CD4-positive, alpha-beta T cell treated with Interleukin-6 at 100 ng/mL for 8 hours (primary cell): Measurements from ENCODE around the gene SLC25A21.
"Not testable (repeated sequence)": the region's sequence is repeated elsewhere in the genome, so short reads cannot be mapped to it uniquely, and the experiment has no call there.

Experiments
- DNase-seq: peaks from one replicate; pipeline ENCODE4 v3.0.0-alpha.2; 2020; ENCODE audit warnings: mixed read lengths, low spot score

SLC25A21 gene

DNA sequence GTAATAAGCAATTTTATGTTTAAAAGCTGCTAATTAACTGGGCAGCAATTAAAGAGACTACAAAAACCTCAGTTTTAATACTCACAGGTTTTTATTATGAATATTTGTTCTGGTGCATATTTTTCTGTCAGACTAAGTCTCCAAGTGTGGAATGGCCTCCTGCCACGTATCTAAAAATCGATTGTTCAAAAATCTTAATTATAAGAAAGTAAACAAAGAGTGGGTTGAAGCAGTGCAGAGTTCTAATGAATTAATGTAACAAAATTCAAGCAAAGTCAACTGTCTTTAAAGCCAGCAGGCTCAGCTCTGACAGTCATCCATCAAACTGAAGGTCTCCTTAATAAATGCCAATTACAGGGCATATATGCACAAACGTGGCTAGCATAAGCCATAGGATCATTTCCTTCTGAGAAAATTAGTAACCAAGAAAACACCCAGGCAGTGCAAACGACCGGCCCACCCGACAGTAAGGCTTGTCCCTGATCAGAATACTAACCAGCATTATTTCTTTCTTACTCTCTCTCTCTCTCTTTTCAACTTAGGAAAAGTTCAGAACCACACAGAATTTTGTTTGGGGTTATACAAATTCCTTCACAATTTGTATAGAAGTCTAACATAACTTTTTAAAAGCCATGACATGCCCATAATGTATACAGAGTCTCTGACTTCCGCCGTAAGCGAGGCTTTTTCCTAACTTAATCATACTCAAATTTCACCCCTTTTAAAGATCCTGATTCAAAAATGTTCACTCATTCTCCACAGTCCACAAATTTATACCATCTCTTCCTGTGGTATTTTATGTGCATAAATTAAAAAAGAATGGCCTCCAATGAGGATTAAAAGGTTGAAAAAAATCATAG is 83.8 kb downstream of the SLC25A21 start:
- DNase-seq = no peak

GRCh38 chr14:37087520-37087919 is 84.9 kb downstream of the SLC25A21 start:
- DNase-seq = no peak

DNA sequence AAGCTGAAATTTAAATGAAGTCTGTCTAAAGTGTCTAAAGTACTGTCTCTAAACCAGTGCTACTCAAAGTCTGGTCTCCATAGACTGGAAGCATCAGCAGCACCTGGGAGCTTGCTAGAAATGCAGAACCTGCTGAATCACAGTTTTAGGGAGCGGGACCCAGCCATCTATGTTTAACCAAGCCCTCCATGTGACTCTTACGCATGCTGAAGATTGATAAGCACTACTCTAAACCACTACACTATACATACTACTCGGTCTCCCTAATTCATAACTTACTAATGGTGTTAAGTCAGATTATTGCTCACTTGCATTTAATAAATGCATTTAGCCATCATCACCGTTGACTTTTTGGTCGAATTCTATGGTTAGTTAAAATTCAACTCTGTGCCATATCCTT is 88.8 kb downstream of the SLC25A21 start:
- DNase-seq = no peak

DNA sequence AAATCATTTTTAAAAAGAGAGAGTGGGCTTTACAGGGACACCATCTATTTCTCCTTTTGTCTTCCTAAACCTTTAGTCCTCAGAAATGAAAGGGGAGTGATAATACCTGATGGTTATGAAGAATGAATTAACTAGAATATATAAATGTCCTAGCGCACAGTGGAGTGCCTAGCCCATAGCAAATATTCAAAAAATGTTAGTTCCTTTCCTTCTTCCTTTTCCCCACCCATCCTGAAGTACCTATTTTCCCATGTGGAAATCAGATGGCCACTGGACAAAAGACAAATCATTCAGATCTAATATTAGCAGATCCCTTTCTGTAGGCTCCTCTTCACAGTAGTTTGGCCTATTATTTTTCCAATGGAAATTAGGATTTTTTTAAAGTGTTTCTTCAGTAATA is 90.0 kb downstream of the SLC25A21 start:
- no peak for DNase-seq

GRCh38 chr14:37081856-37082255 is 90.5 kb downstream of the SLC25A21 start:
- no peak for DNase-seq

- no peak for DNase-seq
Observed at GRCh38 chr14:37081218-37081617, 91.2 kb downstream of the SLC25A21 start.

GRCh38 chr14:37078131-37078530 is 94.3 kb downstream of the SLC25A21 start:
- no peak for DNase-seq

GRCh38 chr14:37074320-37074719 is 98.1 kb downstream of the SLC25A21 start:
- not testable (repeated sequence) for DNase-seq

DNA sequence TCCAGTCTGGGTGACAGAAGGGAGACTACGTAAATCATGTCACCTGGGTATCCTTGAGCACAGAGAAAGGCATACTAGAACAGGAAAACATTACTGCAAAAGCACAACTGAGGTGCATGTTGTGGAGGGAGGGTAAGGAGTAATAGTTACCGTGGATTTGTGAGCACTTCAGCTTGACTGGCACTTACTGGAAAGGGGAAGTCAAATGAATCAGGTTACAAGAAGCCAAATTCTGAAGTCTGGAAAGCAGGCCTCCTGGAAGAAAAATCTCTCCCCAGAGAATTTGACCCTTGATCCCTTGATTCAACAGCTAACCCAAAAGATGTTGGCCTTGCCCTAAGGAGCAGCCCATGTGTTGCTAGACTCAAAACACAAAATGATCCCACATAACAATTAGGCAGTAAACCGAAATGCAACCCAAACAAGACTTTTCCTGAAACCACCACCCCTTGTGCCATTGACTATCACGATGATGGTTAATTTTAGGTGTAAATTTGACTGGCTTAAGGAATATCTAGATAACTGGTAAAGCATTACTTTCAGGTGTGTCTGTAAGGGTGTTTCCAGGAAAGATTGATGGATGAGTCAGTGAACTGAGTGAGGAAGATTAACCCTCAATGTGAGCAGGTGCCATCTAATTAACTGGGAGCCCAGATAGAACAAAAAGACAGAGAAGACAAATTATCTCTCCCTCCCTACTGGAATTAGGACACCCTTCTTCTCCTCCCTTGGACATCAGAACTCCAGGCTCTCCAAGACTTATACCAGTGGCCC is 108.8 kb downstream of the SLC25A21 start:
- no peak for DNase-seq

GRCh38 chr14:37062191-37062803 is 110.1 kb downstream of the SLC25A21 start:
- DNase-seq = no peak

DNA sequence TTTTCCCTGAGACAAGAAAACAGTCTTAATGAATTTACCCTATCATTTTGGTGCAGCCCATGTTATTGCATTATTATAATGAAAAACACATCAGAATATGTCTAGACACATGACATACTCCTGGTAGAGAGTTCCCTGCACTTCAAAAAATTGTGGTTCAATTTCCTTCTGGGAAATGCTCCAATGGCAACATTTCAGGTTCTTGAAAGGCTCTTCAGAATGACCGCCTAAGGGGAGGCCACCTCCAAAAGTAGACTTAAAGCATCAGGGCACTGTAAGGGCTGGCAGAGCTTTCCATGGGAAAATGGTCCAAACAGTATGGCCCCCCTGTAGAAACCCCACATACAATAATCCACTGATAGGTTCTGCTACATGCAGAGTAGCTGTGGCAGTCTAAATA is 110.7 kb downstream of the SLC25A21 start:
- DNase-seq = no peak

DNA sequence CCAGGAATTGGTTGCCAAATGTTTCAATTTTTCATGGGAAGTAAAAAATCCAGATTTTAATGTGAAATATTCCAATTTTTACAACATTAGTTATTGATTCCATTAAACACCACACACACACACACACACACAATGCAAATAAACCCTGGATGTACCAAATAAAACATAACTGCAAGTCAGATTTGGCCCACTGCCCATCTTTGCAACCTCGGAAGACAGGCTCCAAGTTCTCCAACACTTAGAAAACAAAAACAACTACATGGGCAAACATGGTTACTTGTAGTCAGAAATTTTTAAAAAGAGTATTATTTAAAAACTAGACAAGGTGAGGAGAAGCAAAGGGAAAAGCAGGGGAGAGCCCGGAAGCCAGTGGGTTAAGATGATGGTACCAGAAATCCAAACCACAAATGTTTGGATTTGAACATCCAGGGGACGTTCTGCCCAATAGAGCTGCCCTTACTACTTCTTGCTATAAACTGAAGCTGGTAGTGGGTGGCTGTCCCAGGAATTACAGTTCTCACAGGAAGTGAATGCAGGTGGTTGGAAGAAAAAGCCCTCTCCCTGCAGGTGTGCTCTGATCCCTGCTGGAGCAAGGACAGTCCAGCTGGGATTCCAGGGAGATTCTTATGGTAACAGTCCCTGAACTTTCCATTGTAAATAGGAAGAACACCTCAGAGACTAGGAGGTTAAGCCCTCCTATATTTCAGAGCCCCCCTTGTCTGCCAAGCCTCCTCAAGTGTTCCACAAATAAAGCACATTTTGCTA is 111.7 kb downstream of the SLC25A21 start:
- DNase-seq = no peak

GRCh38 chr14:37057776-37058175 is 114.6 kb downstream of the SLC25A21 start:
- DNase-seq = no peak

GRCh38 chr14:37056473-37056872 is 115.9 kb downstream of the SLC25A21 start:
- DNase-seq = no peak

GRCh38 chr14:37054869-37055268 is 117.5 kb downstream of the SLC25A21 start:
- DNase-seq = no peak

GRCh38 chr14:37054144-37054543 is 118.3 kb downstream of the SLC25A21 start:
- no peak for DNase-seq

DNA sequence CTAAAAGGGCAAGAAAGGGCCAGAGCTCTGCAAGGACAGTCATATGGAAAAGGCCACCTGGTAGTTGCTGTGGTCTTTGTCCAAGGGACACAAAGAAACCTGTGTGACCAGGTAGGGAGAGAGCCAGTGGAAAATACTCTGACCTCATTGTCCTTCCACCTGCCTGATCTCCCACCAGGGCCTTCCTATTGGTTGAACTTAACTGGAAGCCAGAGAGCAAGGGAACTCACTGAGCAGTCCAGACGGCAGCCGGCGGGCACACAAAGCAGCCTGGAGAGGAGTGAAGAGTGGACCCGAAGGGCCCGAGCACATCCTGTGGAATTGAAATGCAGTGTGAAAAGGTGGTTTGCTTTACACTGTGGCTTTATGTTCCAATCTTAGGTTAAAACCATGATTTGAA is 120.7 kb downstream of the SLC25A21 start:
- no peak for DNase-seq

GRCh38 chr14:37051153-37051552 is 121.3 kb downstream of the SLC25A21 start:
- DNase-seq = no peak

- DNase-seq = no peak
Observed at GRCh38 chr14:37048666-37049071, 123.7 kb downstream of the SLC25A21 start.

GRCh38 chr14:37047996-37048395 is 124.4 kb downstream of the SLC25A21 start:
- no peak for DNase-seq

DNA sequence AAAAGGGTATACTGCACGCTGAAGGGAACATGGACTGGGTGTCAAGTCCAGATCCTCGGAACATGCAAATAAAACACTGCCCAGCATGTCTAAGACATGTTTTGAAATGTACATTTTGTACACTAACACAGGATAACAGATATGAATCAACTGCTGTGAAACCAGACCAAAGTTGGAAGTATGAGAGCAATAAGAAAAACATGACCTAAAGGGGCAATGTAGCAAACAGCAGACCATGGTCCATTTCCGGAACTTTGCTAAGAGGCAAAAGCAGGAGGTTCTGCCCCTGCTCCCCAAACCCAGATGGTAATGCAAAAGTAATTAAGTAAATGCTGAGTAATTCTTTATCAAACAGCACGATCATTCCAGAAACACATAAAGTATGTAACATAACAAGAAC is 125.2 kb downstream of the SLC25A21 start:
- no peak for DNase-seq

- no peak for DNase-seq
Observed at GRCh38 chr14:37046815-37047214, 125.6 kb downstream of the SLC25A21 start.
